NCI-H2029 treated with DMSO at 0.1 percent for 48 hours (cell line): ENCODE results near the gene IFI27L2.

ENCODE experiments used
- DNase-seq: peaks from one replicate; lab custom pipeline; 2025; lab: John Stamatoyannopoulos, UW

IFI27L2 gene

GRCh38 chr14:94123296-94123695 is 6.1 kb downstream of the IFI27L2 start:
- DNase-seq, result no peak

- DNase-seq, result no peak
Measured at GRCh38 chr14:94122438-94122837, 7.0 kb downstream of the IFI27L2 start.

GRCh38 chr14:94121485-94121884 is 7.9 kb downstream of the IFI27L2 start:
- no peak for DNase-seq

DNA sequence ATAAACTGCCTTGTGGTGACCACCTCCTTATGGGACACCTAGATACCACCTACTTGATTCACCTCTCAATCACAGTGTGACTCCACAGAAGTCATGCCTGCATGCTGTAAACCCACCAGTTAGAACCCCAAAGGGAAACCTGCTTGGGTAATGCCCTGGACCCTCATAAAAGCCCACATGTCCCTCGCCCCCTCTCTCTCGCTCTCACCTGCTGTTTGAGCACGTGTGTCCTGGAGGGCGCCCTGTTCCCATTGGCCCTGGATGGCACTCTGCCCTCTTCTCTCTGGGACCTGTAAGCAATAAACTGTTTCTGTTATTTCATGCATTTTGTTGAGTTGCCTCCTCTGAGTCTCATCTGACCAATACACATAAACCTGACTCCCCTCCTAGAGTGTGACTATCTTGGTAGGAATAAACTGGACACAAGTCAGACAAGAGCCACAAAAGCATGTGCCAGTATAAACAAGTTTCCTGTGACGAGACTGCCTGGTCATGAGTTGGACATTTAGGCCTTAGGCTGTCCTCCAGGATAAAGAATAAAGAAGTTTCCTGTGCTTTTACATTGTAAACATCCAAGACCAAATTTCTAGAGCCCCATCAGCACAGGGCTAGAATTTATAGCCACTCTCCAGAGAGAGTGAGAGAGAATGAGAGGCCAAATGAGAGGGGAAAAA is 8.6 kb downstream of the IFI27L2 start:
- no peak for DNase-seq

GRCh38 chr14:94119071-94119470 is 10.3 kb downstream of the IFI27L2 start:
- DNase-seq, result no peak

DNA sequence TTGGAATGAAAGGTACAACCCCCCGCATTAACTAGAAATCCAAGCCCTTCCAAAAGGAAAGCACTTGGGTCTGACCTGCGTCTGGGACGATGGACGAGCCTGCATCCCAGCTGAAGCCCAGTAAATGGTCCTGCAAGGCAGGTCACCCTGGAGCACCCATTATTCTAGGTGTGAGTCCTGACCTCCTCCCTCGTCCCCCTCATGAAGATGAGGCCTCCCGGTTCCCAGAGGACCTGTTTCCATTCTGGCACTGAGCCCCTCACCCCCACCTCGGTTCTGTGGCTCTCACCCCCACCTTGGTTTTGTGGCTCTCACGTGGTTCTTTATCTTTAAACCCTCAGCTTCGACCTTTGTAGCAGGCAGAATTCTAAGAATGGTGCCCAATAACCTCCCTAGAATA is 11.5 kb downstream of the IFI27L2 start:
- no peak for DNase-seq

DNA sequence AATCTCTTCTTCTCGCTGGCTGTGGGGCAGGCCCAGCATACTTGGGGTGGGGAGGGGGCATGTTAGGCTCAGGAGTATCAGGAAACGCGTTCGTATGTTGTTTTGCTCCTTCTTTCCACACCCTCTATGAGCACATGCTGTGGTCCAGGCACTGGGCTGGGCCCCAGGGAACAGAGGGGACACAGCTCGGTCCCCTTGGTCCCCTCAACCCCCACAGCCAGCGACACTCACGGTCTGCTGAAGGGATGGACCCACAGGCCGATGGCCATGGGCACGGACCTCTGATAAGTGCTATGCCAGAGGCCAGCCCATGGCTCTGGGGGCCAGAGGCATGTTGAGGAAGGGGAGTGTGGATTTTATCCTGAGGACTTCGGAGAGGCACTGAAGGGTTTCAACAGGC is 12.7 kb downstream of the IFI27L2 start:
- DNase-seq, result no peak

- no peak for DNase-seq
Measured at GRCh38 chr14:94115631-94116030, 13.8 kb downstream of the IFI27L2 start.

DNA sequence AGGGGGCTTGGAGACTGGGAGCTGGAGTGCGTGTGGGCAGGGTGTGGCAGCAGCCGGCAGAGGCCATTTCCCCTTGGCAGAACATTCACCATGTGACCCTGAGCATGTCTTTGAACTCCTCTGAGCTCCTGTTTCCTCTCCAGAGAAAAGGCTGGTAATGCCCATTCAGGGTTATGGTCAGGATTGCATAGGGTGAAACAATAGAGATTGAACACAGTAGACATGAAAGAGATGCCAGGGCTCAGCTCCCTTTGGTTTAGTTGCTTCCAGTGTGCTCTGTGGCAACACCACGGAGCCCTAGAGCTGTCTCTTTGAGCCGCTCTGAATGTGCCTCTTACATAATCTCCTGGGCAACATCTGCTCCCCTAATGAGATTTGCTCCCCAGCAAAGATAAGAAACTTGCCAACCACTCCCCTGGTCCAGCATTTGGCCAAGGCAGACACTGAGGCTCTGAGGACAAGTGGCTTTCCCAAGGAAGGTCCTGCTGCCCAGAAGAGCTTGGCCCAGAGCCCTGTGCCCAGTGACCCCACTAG is 14.3 kb downstream of the IFI27L2 start:
- no peak for DNase-seq

- no peak for DNase-seq
Measured at GRCh38 chr14:94114589-94115057, 14.8 kb downstream of the IFI27L2 start.

GRCh38 chr14:94113908-94114588 is 15.4 kb downstream of the IFI27L2 start:
- no peak for DNase-seq

- DNase-seq, result peak; percentile 9
Measured at GRCh38 chr14:94113490-94113889, 15.9 kb downstream of the IFI27L2 start.

GRCh38 chr14:94113073-94113472 is 16.3 kb downstream of the IFI27L2 start:
- no peak for DNase-seq

- DNase-seq, result no peak
Measured at GRCh38 chr14:94112513-94113063, 16.8 kb downstream of the IFI27L2 start.

DNA sequence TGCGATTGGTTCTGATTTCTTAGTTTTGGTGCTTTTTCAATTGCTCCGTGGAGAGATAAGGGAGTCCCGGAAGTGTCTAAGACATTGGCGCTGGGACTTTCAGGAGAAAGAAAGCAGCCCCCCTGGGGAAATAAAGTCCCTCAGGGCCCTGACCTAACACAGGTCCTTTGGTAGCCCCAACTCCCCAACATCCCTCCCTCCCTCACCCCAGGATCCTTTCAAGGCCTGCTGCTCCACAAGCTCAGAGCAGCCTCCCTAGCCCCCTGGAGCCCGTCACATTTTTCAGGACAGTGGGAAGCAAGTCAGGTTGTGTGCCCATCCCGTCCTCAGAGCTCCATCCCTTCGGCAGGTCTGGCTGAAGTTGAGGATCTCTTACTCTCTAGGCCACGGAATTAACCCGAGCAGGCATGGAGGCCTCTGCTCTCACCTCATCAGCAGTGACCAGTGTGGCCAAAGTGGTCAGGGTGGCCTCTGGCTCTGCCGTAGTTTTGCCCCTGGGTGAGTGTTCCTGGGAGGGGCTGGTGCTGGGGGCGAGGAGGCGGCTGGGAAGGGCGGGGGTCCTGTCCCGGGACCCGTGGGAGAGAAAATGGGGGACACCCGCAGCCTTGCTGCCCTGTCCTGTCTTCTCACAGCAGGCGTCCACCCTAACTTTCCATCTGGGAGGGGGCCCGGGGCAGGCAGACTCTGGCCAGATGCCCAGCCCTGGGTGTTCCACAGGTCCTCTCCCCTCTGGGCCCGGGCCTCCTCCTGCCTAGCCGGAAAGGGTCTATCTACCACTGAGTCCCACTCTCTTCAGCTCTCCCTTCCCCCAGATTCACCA is 17.9 kb downstream of the IFI27L2 start:
- DNase-seq, result no peak

DNA sequence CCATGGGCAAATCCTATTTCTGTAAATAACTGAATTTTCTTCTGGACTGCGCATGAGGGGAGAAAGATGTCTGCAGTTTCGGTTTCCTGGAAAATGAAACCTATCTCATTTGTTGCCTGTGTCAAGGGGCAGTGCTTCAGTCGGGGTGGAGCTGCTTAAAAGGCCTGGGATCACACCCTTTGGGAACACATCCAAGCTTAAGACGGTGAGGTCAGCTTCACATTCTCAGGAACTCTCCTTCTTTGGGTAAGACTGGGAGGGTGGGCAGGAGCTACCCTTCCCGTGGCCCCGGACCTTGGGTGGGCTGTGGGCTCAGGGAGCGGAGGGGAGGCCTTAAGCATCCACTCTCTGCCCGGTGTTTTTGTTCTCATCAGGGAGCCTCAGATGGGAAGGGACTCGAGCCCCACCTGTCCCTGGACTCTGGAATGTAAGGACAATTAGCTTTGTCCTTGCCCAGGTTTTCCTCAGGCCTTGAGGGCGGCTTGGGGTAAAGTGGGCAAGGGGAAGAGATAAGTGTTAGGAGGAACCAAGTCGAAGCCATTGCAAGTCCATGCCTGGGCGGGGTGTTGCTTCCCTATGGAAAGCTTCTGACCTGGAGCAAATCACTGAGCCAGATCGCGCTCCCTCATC is 18.7 kb downstream of the IFI27L2 start, which contains the start of gene IFI27:
Gene IFI27, plus strand, starts transcription at position 185 of the 630 bp plus-strand sequence.
- peak; percentile 17 for DNase-seq

- DNase-seq, result no peak
Measured at GRCh38 chr14:94109915-94110250, 19.5 kb downstream of the IFI27L2 start.

DNA sequence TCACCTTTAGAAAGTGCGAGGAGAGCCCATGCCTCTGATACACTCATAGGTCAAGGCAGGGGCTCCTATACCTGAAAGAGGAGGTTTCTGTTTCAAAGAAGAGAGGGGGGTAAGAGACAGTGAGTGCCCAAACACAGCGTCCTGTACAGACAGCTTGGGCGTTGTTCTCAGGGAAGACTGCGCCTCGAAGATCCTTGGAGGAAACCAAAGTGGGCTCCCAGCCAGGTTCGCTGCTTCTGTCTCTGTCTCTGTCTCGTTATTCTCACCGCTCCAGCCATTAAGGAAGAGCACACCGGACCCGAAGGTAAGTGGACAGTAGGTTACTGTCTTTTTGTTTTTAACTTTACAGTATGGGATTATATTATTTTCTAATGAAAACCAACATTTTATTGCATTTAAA is 24.7 kb downstream of the IFI27L2 start:
- DNase-seq, result no peak

DNA sequence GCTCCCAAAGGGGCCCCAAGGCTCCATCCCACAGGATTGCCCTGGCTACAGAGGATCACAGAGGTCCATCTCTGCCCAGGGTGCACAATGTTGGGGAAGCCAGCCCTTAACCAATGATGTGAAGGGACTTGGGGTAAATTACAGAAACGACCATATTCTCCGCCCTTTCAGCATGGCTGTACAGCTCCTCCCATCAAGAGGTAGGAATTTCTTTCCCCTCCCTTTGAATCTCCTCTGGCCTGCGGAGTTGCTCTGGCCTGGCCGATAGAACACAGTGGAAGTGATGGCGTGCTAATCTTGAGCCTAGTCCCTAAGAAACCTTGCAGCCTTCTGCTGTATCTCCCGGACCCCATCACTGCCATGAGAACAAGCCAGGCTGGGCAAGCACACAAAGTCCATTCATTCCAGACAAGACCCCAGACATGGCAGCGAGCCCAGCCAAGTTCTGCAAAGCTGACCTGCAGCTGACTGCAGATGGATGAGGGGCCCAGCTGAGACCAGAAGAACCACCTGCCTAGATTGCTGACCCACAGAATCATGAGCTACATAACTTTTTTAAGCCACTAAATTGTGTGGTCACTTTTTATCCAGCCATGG is 25.8 kb downstream of the IFI27L2 start:
- DNase-seq, result no peak

- DNase-seq, result no peak
Measured at GRCh38 chr14:94102768-94103482, 26.5 kb downstream of the IFI27L2 start.

DNA sequence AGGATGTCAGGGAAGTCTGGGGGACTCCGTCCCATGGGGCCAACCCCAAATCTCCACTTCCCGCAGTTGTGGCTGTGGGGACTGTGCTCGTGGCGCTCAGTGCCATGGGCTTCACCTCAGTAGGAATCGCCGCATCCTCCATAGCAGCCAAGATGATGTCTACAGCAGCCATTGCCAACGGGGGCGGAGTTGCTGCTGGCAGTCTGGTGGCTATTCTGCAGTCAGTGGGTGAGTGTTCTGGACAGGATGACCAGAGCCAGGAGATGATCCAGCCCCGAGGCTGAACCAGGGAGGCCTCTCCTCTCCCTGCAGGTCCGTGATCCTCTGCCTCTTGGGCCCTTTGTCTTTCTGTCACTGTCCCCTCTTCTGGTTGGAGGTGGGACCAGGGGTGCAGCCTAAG is 27.7 kb downstream of the IFI27L2 start:
- DNase-seq, result no peak
